Measurements from ENCODE around the gene MICU1. TPM values are rescaled to one million over a fixed set of nuclear protein-coding genes. Genes with fewer than 3 reads are reported as not detected.

Gene MICU1
- total RNA-seq, 1 experiment from 2014 or later: 39.4 TPM

GRCh38 chr10:72499701-72500100 lies 126.2 kb downstream of the MICU1 start:
- RAD21 ChIA-PET (ENCODE audit: low non-redundant PET in 1 of 2, low total read pairs in 2 of 2, uncharacterized antibody in 2 of 2, unreplicated experiment in 2 of 2): no interaction called here
- no peak overlapping the region for H2AFZ ChIP-seq (ENCODE audit: low read depth, low read length, poor library complexity, severe bottlenecking)
- H3K9me2 ChIP-seq (ENCODE audit: insufficient read depth): no peaks in the 10 kb centered on the region
- no peaks in the 10 kb centered on the region for H4K20me1 ChIP-seq (ENCODE audit: insufficient read depth)
- intact Hi-C loops (cut with micrococcal nuclease): no loop called here
- no peak for DNase-seq (ENCODE audit: low read depth, low spot score)
- TF ChIP-seq ATF3 (IDR thresholded peaks at IDR 0.05): no peak
- no peak for TF ChIP-seq RAD21 (IDR thresholded peaks at IDR 0.05; ENCODE audit: low read depth)
- TF ChIP-seq ELF1 (IDR thresholded peaks at IDR 0.05; ENCODE audit: borderline replicate concordance, low read depth): no peak
- TF ChIP-seq SP1 (IDR thresholded peaks at IDR 0.05; ENCODE audit: low read depth): no peak
- TF ChIP-seq SRF (IDR thresholded peaks at IDR 0.05; ENCODE audit: low read depth): no peak
- no peak for TF ChIP-seq CBX3 (IDR thresholded peaks at IDR 0.05; ENCODE audit: low read depth)
- TF ChIP-seq MAX (IDR thresholded peaks at IDR 0.05): no peak
- no peak for TF ChIP-seq POLR2AphosphoS5 (IDR thresholded peaks at IDR 0.05; ENCODE audit: low read depth, low read length)
- TF ChIP-seq REST (IDR thresholded peaks at IDR 0.05; ENCODE audit: low read depth): no peak
- no peak for TF ChIP-seq EZH2 (IDR thresholded peaks at IDR 0.05)
- BruUV-seq (replicated peaks): no TSS peak
- POLR2A ChIA-PET: no interaction called here
- H3K9ac ChIP-seq (ENCODE audit: low read length): no peak overlapping the region
- H3K4me1 ChIP-seq (ENCODE audit: control insufficient read depth in 1 of 2, insufficient read depth in 2 of 2, low read length in 2 of 2): no peaks in the 10 kb centered on the region
- H3K27ac ChIP-seq (ENCODE audit: low read depth, low read length): no peak overlapping the region
- peaks cover 4 to 8% of the 10 kb centered on the region in 2 experiments; a peak in 2 of 4 replicates for H3K9me3 ChIP-seq (ENCODE audit: control insufficient read depth in 1 of 2, insufficient read depth in 1 of 2, low read depth in 1 of 2, low read length in 2 of 2)
- no peaks in the 10 kb centered on the region for H3K27me3 ChIP-seq (ENCODE audit: insufficient read depth, low read length)
- CTCF ChIA-PET: interaction anchor here (1.8 kb wide), 1 partner anchor 335 kb away, joined by 3 read pairs; no protein-coding TSS in a partner anchor
- no peaks in the 10 kb centered on the region for H3K36me3 ChIP-seq (ENCODE audit: control insufficient read depth in 1 of 2, insufficient read depth in 2 of 2, low read length in 2 of 2)
- H3K4me2 ChIP-seq (ENCODE audit: low read length): no peak overlapping the region
- ATAC-seq: no peak
- no peaks in the 10 kb centered on the region for H3K79me2 ChIP-seq (ENCODE audit: insufficient read depth, low read length)
- H3K4me3 ChIP-seq (replicated peaks in 1 of 2; ENCODE audit: low read depth in 1 of 2, low read length in 2 of 2): no peak overlapping the region

Data from HCT116 (cell line).